HG03175 (cell line): ENCODE results near the gene TMCO1.
"Not testable (repeated sequence)": the region's sequence is repeated elsewhere in the genome, so short reads cannot be mapped to it uniquely, and the experiment has no call there.

ENCODE experiments used
- ATAC-seq: cut with Tn5 transposase; IDR thresholded peaks from one replicate; pipeline ENCODE4 v1.9.1; 2021; ENCODE audit warnings: mild to moderate bottlenecking, moderate library complexity; ENCODE audit not compliant: unreplicated experiment

TMCO1 gene

DNA sequence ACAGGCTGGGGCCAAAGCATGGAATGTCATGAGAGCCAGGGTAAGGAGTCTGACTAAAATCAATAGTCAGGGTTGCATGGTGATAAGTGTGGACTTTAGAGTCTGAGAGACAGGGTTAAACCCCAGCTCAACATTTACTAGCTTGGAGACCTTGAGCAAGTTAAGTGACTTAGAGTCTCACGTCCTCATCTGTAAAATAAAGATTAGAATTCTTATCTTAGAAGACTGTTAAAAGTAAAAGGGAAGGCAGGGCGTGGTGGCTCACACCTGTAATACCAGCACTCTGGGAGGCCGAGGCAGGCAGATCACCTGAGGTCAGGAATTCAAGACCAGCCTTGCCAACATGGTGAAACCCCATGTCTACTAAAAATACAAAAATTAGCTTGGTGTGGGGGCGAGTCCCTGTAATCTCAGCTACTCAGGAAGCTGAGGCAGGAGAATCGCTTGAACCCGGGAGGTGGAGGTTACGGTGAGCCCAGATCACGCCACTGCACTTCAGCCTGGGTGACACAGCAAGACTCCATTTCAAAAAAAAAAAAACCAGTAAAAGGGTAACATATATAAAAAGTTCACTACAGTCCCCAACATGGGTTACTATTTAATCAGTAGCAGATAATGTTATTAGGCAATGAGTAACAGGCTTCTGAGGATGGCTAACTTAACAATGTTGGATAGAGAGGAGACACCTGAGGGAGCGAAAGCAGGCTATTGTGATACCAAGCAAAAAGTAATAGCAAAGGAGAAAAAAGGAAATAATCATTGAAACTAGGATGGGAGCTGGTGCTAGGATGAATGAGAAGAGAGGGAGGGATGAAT lies 20.8 kb downstream of the TMCO1 start:
- ATAC-seq = no peak

DNA sequence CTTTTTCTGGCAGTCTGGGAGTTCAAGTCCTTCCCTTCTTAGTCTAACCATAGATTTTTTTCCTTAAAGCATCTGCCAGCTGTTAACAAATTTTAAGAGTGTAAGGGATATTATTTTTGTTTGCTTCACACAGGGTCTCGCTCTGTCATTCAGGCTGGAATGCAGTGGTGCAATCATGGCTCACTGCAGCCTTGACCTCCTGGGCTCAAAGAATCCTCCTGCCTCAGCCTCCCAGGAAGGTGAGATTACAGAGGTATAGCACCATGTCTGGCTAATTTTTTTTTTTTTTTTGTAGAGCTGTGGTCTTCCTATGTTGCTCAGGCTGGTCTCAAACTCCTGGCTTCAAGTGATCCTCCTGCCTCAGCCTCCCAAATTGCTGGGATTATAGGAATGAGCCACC lies 23.8 kb downstream of the TMCO1 start:
- ATAC-seq = not testable (repeated sequence)

DNA sequence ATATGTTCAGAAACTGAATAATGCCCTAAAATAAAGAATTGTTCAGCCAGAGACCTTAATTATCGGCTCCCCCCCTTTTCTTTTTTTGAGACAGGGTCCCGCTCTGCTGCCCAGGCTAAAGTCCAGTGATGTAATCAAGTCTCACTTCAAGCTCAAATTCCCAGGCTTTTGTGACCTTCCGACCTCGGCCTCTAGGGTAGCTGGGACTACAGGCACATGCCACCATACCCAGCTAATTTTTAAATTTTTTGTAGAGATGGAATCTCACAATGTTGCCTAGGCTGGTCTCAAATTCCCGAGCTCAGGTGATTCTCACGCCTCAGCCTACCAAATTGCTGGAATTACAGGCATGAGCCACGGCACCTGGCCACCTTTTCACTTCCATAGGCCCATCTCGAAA lies 26.5 kb downstream of the TMCO1 start:
- ATAC-seq = no peak

DNA sequence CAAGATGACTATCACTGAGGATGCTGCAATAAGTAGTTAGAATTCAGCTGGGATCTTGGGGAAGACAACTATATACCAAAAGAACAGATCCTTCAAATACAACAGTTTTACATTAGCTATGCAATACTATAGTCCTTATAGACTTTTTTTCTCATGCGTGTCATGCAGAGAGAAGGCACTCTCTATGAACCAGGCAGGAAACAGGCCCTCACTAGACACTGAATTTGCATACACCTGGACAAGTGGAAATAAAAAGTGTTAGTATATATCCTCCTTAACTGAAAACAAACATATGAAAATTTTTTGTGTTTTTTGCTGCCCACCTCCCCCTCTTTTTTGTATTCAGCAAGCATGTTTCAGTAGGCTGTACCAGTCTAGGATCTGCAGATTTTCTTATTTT lies 29.9 kb downstream of the TMCO1 start:
- ATAC-seq = peak; percentile 98

DNA sequence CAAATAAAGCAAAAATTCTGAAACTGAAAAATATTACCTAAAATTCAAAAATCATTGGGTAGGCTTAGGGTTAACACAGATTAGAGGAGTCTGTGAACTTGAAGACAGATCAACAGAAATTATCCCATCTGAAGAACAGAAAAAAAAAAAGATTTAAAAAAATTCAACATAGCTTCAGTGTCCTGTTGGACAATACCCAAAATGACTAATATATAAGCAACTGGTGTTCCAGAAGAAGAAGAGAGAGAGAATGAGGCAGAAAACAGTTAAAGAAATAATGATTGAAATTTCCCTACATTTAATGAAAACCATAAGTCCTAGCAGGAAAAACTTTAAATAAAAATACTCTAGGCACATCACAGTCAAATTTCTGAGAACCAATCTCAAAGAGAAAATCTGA lies 31.5 kb downstream of the TMCO1 start:
- ATAC-seq = no peak

DNA sequence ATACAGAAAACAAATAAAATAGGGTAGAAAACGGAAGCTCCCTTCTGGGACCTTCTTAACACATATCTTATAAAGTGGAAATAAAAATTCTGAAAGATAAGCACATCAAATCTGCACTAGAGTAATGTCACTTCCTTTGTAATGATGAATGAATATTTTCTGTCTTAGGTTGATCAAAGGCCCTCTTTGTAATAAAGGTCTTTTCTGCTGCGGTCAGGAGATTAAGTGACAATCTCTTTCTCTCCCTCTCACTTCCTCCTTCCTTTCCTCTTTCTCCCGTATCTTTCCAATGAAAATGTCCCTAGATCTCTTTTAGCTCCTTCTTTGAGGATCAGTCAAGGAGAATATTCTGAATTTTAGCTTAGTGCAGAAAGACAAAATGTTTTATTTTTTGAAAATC lies 33.8 kb downstream of the TMCO1 start:
- ATAC-seq = no peak

DNA sequence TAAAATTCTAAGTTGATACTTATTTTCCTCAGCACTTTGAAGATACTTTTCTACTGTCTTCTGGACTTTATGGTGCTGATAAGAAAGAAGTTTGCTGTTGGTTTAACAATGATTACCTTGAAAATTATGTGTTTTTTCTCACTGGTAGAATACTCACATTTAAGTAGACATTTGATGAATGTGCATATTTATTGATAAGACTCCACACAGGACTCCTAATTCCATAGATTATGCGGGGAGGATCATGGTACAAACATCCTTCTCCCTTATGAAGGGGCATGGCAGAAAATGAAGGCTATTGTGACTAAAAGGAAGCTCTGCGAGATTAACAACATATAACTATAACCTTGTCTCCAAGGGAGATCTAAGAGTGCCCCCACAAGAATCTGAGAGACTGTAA lies 41.8 kb downstream of the TMCO1 start:
- no peak for ATAC-seq

DNA sequence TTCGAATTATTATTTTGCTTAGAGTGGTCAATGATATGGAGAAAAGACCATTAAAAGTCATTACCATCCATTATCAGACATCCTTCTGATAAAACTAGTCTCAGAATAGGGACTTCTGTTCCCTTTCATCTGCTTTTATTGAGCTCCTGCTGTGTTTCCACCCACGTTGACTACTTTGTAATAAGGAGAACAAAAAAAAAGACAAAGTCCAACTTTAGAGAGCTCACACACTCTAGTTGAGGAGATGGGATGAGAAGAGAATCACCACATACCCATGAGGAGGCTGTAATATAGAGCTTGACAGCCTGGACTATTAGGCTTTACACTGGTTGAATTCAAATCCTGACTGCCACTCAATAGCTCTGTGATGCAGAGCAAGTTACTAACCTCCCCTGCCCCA lies 42.5 kb downstream of the TMCO1 start:
- ATAC-seq = no peak

DNA sequence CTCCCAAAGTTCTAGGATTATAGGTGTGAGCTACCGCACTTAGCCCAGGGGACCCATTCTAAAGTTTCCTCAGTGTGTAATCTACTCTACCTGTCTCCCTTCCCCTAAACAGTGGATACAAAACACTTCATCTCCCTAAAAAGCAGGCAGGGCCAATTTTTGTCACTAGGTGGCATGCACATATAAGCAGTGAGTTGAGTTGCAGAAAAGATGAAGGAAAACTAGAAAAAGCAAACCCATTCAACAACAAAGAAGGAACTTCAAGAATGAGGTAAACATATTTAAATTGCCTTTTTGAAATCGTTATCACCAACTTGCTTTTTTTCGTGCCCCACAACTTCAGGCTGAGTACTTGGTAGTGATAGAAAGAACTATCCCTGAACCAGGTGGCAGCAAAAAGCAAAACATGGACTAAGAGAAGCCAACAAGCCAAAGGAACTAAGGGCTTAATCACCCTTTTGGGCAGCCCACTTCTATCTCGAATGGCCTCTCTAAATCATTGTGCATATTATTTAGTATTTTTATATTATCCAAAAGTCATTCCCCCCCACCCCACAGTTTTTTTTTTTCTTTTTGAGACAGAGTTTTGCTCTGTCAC lies 50.7 kb downstream of the TMCO1 start:
- ATAC-seq = no peak

DNA sequence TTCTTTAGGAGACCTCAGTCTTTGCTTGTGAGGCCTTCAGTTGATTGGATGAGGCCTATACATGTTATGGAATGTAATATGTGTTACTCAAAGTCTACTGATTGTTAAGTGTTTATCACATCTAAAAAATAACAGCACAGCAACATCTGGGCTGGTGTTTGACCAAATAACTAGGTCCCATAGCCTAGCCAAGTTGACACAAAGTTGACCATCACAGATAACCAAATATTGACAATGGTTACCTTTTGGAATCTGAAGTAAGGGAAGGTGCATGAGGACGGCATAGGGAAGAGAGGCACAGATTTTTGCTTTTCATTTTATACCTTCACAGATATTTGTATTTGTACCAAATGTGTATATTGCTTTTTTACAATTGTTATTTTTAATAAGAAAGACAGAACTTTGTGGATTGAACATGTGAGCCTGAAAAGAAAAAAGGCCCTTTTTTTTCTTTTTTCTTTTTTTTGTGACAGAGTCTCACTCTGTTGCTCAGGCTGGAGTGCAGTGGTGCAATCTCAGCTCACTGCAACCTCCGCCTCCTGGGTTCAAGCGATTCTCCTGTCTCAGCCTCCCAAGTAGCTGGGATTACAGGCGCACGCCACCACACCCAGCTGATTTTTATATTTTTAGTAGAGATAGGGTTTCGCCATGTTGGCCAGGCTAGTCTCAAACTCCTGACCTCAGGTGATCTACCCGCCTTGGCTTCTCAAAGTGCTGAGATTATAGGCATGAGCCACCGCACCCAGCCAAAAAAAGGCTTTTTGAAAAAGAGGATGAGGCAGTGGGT lies 52.2 kb downstream of the TMCO1 start:
- not testable (repeated sequence) for ATAC-seq

DNA sequence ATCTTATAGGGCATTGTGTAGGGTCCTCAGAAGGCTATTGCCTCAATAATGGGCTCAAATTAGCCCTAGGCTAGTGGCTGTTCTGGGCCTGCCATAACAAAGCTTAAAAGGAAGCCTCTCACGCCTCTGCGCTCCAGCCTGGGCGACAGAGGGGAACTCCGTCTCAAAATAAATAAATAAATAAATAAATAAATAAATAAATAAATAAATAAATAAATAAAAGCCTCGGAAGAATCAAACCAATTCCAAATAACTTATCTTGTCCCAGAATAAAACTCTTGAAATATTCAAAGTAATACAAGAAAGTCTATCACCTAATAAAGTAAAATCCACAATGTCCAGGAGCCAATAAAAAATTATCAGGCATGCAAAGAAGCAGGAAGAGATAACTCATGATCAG lies 55.9 kb downstream of the TMCO1 start:
- no peak for ATAC-seq

DNA sequence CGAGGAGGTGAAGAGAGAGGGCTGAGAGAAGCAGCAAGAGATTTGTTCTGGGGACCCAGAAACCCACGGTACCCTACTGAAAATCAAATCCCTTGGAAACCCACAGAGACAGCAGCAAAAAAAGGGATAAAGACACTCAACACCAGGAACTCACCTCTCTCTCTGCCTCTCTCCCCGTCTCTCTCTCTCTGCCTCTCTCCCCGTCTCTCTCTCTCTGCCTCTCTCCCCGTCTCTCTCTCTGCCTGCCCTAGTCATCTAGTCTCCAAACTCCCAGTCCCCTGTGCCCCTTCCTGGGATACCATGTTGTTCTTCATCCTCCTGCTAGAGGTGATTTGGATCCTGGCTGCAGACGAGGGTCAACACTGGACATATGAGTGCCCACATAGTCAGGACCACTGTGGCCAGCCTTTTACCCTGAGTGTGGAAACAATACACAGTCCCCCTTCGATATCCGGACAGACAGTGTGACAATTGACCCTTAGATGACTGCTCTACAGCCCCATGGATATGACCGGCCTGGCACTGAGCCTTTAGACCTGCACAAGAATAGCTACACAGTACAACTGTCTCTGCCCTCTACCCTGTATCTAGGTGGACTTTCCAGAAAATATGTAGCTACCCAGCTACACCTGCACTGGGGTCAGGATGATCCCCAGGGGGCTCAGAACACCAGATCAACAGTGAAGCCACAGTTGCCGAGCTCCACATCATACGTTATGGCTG lies 60.5 kb downstream of the TMCO1 start:
- ATAC-seq = no peak

DNA sequence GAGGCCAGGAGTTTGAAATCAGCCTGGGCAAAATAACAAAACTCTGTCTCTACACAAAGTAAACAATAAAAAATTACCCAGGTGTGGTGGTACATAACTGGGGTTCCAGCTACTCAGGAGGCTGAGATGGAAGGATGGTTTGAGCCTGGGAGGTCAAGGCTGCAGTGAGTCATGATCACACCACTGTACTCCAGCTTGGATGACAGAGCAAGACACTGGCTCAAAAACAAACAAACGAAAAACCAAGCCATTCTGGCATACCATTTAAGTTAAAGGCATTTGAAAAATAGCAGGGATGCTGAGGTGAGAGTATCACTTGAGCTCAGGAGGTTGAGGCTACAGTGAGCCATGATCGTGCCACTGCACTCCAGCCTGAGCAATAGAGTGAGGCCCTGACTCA lies 65.0 kb downstream of the TMCO1 start:
- no peak for ATAC-seq

DNA sequence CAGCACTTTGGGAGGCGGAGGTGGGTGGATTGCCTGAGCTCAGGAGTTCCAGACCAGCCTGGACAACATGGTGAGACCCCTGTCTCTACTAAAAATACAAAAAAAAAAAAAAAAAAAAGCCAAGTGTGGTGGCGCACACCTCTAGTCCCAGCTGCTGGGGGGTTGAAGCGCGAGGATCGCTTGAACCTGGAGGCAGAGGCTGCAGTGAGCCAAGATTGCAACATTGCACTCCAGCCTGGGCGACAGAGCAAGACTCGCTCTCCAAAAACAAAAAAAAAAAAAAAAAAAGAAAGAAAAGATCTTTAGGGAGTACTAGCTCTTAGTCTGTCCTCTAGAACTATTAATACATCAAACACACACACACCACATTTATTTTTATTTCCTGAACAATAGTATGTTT lies 66.7 kb downstream of the TMCO1 start:
- ATAC-seq = not testable (repeated sequence)

DNA sequence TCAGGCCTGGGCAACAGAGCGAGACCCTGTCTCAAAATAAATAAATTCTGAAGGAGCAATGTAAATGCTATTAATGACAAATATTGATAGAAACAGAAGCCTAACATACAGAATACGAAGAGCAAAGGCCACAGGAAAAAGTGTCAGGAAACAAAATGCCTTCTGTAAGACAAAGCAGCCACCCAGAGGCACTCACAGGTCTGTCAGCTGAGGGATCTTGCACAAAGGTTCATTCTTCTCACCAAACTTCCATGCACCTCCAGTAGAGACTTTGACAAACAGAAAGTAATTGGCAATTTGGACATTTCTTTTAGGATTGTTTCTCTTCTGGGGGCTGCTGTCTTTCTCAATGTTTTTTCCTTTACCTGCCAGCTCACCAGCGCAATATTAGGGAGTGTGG lies 69.1 kb downstream of the TMCO1 start:
- ATAC-seq = no peak

DNA sequence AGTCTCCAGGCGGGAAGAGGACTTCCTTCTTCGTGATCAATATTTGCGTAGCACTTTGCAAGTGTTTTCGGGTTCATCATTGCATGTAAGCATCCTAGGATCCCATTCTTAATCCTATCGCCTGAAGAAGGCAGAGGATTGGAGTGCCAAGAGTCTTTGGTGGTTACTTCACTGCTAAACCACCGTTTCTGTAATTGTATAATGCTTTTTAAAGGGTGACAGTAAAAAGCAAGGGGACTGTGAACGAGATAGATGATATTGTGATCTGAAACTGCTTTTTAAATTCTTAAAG lies 70.0 kb downstream of the TMCO1 start:
- ATAC-seq = no peak

DNA sequence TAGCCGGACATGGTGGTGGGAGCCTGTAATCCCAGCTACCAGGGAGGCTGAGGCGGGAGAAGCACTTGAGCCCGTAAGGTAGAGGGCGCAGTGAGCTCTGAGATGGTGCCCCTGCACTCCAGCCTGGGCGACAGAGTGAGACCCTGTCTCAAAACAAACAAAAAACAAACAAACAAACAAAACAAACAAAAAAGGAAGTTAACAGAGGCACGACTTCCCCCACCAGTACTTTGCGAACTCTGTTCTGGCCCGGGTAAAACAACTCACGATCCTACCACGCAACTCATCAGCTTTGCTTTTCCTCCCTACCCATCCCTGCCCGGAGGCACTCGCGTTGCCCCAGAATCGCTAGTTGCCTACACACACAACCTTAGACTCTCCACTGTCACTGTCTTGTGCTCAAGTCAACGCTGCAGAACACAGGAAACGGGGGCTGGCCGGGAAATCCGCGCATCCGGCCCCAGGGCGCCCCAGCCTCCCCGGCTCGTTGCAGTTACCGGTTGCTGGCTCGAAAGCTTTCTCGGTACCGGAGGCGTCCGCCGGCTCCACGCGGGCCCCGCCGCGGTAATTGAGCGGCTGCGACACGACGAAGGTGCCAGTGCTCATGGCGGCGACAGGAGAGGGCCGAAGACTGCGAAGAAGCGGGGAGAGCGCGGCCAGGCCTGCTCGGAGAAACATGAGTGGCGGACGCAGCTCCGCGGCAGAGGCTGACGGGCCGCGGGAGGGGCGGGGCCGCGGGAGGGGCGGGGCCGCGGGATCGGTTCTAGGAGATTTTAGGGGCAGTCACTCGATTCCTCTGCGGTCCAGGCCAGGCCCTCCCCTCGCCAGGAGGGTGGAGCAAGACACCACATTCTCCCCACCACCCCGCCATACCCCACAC lies 70.5 kb downstream of the TMCO1 start, which contains the start of gene ALDH9A1:
TSS of gene ALDH9A1 (minus strand) at position 682 of the 880 bp plus-strand sequence. CDS start at position 678, 4 bp downstream.
- peak; percentile 93 for ATAC-seq

DNA sequence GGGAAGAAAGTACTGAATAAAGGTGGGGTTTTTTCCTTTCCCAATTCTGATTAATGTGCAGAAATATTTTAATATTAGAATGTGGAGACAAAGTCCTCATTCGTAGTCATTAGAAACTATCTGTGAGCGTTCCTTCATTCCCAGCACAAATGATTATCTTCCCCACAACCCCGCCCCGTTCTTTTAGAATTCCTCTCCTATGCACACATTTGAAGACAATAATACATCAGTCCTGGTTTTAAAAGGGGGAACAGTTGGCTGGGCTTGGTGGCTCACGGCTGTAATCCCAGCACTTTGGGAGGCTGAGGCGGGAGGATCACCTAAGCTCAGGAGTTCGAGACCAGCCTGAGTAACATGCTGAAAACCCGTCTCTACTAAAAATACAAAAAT lies 71.2 kb downstream of the TMCO1 start:
- ATAC-seq = no peak

DNA sequence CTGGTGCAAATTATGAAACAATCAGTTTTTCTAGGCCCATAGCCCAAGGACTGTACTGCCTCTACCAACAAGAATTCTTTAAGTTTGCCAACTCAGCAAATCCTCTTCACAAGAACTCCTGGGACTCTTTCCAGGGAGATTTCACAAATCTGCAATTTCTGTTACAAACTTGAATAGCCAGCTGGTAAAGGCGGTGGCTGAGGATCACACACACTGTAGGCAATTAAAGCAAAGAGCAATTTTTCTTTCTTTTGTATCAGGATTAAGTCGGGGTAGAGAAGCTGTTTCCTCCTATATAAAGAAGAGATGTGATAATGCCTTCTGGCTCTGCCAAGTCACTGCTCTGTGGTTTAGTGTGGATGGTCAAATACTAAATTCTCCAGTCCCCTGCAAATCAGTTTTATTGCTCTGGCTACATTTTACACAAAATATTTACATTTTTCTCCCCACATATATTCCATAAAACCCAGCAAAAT lies 72.0 kb downstream of the TMCO1 start:
- no peak for ATAC-seq

DNA sequence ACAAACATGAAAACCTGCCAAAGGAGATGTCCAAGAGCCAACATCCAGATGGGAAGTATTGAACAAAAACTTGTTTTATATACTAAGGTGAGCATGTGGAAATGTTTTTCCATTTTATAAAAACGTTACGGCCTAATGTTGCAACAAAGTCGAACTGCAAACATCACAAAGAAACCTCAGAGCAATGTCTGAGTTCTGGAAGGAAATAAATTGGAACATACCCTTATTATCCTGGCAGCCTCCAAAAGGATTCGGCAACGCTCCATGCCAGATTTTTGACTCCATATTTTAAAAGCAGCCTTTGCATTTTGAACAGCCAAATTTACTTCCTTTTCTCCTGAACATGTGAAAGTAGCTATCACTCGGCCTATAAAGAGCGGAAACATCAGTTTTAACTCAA lies 73.6 kb downstream of the TMCO1 start:
- ATAC-seq = no peak
